Measurements from ENCODE around the gene SRM.
"Not testable (repeated sequence)": the region's sequence is repeated elsewhere in the genome, so short reads cannot be mapped to it uniquely, and the experiment has no call there.

Gene SRM

GRCh38 chr1:11059968-11060830, at the start of gene SRM:
SRM (minus strand) TSS chr1:11060018; CDS start chr1:11059943, 75 bp downstream.
- DNase-seq (ENCODE audit: low read depth in 2 of 2), result peak; percentile 80 to 89

GRCh38 chr1:11109047-11109760, 49.4 kb upstream of the SRM start:
- DNase-seq (ENCODE audit: low read depth in 2 of 2), result no peak

DNA sequence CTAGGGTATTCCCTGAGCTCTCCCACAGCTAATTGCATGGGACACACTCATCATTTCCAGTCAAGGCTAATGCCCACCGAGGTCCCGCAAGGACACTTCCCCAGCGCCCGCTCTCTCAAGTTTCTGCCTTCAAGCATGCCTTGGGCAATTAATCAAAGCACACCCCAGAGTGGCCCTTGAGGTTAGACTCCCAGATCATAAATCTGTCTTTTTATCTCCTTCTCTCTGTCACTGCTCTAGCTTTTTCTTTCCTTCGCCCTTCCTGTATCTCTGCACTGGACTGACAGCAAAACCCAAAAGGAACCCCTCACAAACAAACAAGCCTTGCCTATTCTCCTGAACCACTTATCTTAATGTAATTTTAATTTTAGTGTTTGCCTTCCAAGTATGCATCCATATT, 47.8 kb upstream of the SRM start:
- no peak for DNase-seq (ENCODE audit: low read depth in 2 of 2)

DNA sequence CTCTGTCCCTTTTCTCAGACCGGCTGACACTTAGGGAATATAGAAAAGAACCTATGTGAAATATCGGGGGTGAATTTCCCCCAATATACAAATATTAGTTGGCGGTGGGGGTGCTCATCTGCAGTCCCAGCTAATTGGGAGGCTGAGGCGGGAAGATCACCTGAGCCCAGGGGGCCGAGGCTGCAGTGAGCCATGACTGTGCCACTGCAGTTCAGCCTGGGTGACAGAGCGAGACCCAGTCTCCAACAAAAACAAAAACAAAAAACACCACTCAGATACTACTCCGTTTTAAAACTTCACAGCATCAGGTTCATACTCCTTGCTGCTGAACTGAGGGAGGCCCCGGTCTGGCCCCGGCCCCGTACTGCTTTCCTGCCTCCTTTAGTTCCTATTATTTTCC, 45.8 kb upstream of the SRM start:
- no peak for DNase-seq (ENCODE audit: low read depth in 2 of 2)

GRCh38 chr1:11101347-11101746, 41.5 kb upstream of the SRM start:
- no peak for DNase-seq (ENCODE audit: low read depth in 2 of 2)

GRCh38 chr1:11100806-11101205, 41.0 kb upstream of the SRM start:
- DNase-seq (ENCODE audit: low read depth in 2 of 2), result not testable (repeated sequence)

DNA sequence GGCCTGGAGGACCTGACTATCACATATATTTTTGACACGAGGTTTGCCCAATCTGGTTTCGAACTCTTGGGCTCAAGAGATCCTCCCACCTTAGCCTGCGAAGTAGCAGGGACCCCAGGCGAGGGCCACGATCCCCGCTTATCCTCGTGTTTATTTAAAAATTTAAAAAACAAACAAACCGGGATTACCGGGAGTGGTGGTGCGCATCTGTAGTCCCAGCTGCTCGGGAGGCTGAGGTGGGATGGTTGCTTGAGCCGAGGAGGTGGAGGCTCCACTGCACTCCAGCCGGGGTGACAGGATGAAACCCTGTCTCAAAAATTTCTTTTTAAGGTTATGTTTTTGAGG, 40.3 kb upstream of the SRM start:
- DNase-seq (ENCODE audit: low read depth in 2 of 2), result no peak

- DNase-seq (ENCODE audit: low read depth in 2 of 2), result peak; percentile 90 to 92
Observed at GRCh38 chr1:11099310-11100148, 39.7 kb upstream of the SRM start, which contains the start of gene EXOSC10. EXOSC10 (minus strand) TSS chr1:11099869; CDS start chr1:11099831, 38 bp downstream.

- no peak for DNase-seq (ENCODE audit: low read depth in 2 of 2)
Observed at GRCh38 chr1:11098931-11099309, 39.1 kb upstream of the SRM start.

DNA sequence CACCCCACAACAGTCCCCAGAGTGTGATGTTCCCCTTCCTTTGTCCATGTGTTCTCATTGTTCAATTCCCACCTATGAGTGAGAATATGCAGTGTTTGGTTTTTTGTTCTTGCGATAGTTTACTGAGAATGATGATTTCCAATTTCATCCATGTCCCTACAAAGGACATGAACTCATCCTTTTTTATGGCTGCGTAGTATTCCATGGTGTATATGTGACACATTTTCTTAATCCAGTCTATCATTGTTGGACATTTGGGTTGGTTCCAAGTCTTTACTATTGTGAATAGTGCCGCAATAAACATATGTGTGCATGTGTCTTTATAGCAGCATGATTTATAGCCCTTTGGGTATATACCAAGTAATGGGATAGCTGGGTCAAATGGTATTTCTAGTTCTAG, 24.0 kb upstream of the SRM start:
- not testable (repeated sequence) for DNase-seq (ENCODE audit: low read depth in 2 of 2)

GRCh38 chr1:11080931-11081330, 21.1 kb upstream of the SRM start:
- no peak for DNase-seq (ENCODE audit: low read depth in 2 of 2)

- DNase-seq (ENCODE audit: low read depth in 2 of 2), result no peak
Observed at GRCh38 chr1:11078631-11079030, 18.8 kb upstream of the SRM start.

- not testable (repeated sequence) for DNase-seq (ENCODE audit: low read depth in 2 of 2)
Observed at GRCh38 chr1:11073398-11073797, 13.6 kb upstream of the SRM start.

DNA sequence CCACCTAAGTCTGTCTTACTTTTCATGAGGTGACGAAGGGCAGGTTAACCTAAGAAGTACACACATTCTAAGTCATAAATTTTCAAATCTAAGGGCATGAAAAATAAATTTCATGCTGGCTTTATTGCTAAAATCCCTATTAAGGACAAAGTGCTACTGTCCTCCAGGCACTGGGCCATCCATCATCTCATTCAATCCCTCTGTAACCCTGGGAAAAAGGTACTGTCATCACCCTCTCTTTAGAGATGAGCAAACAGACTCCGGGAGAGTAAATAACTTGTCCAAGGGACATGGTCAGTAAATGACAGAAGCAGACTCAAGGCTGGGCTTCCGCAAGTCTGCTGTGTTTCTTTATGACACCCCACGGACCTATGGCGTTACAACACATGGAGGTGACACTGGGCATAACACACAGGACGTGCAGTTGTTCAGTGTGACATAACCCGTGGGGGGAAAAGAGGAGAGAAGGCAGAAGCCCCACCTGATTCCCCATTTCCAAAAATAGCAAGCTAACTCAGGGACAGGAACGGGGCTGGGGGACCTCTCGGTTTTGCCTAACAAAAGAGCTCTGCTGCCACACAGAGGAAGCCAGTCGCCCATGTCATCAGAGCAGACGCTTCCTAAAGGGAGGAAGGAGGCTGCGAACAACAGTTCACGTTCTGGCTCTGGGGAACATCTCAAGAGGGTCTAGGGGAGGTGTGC, 12.5 kb upstream of the SRM start:
- DNase-seq (ENCODE audit: low read depth in 2 of 2), result no peak

DNA sequence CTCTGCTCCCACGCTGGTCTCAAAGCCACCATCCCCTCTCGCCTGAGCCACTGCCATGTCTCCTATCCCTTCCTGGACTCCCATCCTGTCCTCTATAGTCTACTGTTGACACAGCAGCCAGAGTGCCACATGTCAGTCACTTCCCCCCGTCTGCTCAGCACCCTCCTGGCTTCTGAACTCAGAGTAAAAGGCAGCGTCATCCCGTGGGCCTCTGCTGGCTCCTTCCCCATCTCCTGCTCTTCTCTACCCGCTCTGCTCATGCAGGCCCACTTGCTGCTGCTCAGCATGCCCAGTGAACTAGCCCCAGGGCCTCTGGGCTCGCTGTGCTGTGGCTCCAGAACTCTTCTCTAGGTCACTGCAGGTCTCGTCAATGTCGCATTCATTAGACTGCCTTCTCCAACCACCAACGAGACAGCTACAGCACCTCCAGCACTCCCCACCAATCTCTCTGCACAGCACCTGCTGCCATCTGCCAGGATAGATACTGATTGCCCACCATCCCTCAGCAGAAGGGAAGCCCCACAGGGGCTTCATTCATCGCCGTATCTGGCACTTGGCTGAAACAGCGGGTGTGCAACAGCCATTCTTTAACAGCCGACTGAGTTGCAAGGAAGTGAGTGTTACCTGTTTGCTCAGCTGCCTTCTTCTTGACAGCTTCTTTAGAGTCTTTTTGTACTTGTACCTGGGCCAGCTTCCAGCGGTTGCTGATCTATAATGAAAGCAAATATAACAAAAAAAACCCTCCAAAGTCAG, 11.8 kb upstream of the SRM start:
- DNase-seq (ENCODE audit: low read depth in 2 of 2), result no peak

- DNase-seq (ENCODE audit: low read depth in 2 of 2), result no peak
Observed at GRCh38 chr1:11070876-11071275, 11.1 kb upstream of the SRM start.

- DNase-seq (ENCODE audit: low read depth in 2 of 2), result no peak
Observed at GRCh38 chr1:11068600-11069473, 9.0 kb upstream of the SRM start.

GRCh38 chr1:11067716-11068599, 8.1 kb upstream of the SRM start:
- no peak for DNase-seq (ENCODE audit: low read depth in 2 of 2)

GRCh38 chr1:11065796-11066195, 6.0 kb upstream of the SRM start:
- DNase-seq (ENCODE audit: low read depth in 2 of 2), result no peak
